Neural progenitor cell (in vitro differentiated cells): ENCODE measurements around the gene C6orf62. TPM values are rescaled to one million over a fixed set of nuclear protein-coding genes. Genes with fewer than 3 reads are reported as not detected.

Experiments
- DNase-seq: peaks from one replicate; pipeline ENCODE4 v3.0.0-alpha.2; 2016; ENCODE audit warnings: low spot score
- H2AFZ ChIP-seq: fragments of 200-600 bp; sonication (generic); replicated peaks from 2 replicates; pipeline ENCODE4 v1.6.1; 2016; ENCODE audit warnings: antibody characterized with exemption
- H3F3A ChIP-seq: fragments of 200-600 bp; sonication (generic); 2 replicates; pipeline ENCODE4 v1.6.1; 2016; ENCODE audit warnings: antibody characterized with exemption, low read depth
- H3K27ac ChIP-seq: fragments of 200-600 bp; sonication (generic); 2 replicates; pipeline ENCODE4 v1.5.1; 2016; ENCODE audit warnings: mild to moderate bottlenecking
- H3K27me3 ChIP-seq: fragments of 200-600 bp; sonication (generic); 2 replicates; pipeline ENCODE4 v1.6.1; 2016; ENCODE audit warnings: mild to moderate bottlenecking, moderate library complexity
- H3K36me3 ChIP-seq: fragments of 200-600 bp; sonication (generic); 2 replicates; pipeline ENCODE4 v1.5.1; 2016
- H3K4me1 ChIP-seq: fragments of 200-600 bp; sonication (generic); 2 replicates; pipeline ENCODE4 v1.6.1; 2016; ENCODE audit warnings: mixed run types
- H3K4me2 ChIP-seq: fragments of 200-600 bp; sonication (generic); 2 replicates; pipeline ENCODE4 v1.6.1; 2016
- H3K4me3 ChIP-seq: fragments of 200-600 bp; sonication (generic); 2 replicates; pipeline ENCODE4 v1.5.1; 2016
- H3K79me2 ChIP-seq: fragments of 200-600 bp; sonication (generic); 2 replicates; pipeline ENCODE4 v1.6.1; 2016; ENCODE audit warnings: low read depth
- H3K9ac ChIP-seq: fragments of 200-600 bp; sonication (generic); 2 replicates; pipeline ENCODE4 v1.6.1; 2016
- H3K9me3 ChIP-seq: fragments of 200-600 bp; sonication (generic); 2 replicates; pipeline ENCODE4 v1.5.1; 2016; ENCODE audit warnings: low read depth
- H4K20me1 ChIP-seq: fragments of 200-600 bp; sonication (generic); 2 replicates; pipeline ENCODE4 v1.6.1; 2016; ENCODE audit warnings: low read depth
- H3K27ac Mint-ChIP-seq: 3 replicates; pipeline ENCODE4 v1.8.0; 2021; ENCODE audit warnings: mixed read lengths
- H3K27me3 Mint-ChIP-seq: 2 replicates; pipeline ENCODE4 v1.8.0; 2022; ENCODE audit warnings: low read depth, mild to moderate bottlenecking, inconsistent platforms, moderate library complexity, mixed read lengths; ENCODE audit not compliant: insufficient read depth
- H3K36me3 Mint-ChIP-seq: 3 replicates; pipeline ENCODE4 v1.8.0; 2021; ENCODE audit warnings: mixed read lengths
- H3K4me1 Mint-ChIP-seq: 3 replicates; pipeline ENCODE4 v1.8.0; 2021; ENCODE audit warnings: mixed read lengths
- H3K4me3 Mint-ChIP-seq: 3 replicates; pipeline ENCODE4 v1.8.0; 2021; ENCODE audit warnings: mild to moderate bottlenecking, moderate library complexity, mixed read lengths
- H3K9me3 Mint-ChIP-seq: 3 replicates; pipeline ENCODE4 v1.8.0; 2020; ENCODE audit warnings: mixed read lengths
- EZH2 ChIP-seq: fragments of 200-600 bp; sonication (generic); IDR thresholded peaks from 2 replicates; pipeline ENCODE4 v1.6.1; 2017; ENCODE audit warnings: antibody characterized with exemption, mild to moderate bottlenecking, moderate library complexity
- EZH2phosphoT487 ChIP-seq: fragments of 200-600 bp; sonication (generic); IDR thresholded peaks from 2 replicates; pipeline ENCODE4 v1.6.1; 2017; ENCODE audit warnings: antibody characterized with exemption
- total RNA-seq: library from RNA; depleted of rRNA; stranded (reverse); fragments of >200 nt; gene quantifications from 2 replicates; pipeline ENCODE4 v1.2.3, GENCODE V29; 2015; ENCODE audit warnings: low replicate concordance
- TF ChIP-seq, protein P1 (sequence below): fragments of 200-600 bp; sonication (generic); IDR thresholded peaks from 2 replicates; pipeline ENCODE4 v1.5.1; 2017; ENCODE audit warnings: antibody characterized with exemption, mild to moderate bottlenecking

C6orf62 gene
- total RNA-seq, 1 donor from 2014 or later: 82.3 TPM

DNA sequence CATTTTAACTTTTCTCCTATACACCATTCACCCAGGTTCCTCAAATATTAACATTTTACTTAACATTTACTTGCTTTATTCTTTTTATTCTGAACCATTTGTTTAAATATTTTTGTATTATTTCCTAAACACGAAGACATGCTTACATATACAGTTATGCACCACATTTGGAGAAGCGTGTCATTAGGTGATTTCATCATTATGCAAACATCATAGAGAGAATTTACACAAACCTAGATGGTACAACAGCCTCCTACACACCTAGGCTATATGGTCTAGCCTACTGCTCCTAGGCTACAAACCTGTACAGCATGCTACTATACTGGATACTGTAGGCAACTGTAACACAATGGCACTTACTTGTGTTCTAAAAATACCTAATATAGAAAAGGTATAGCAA lies 58.8 kb downstream of the C6orf62 start:
- Mint-ChIP-seq H3K4me3 (no peak overlapping the region), H3K36me3 (peaks cover 45% of the 10 kb centered on the region)
- H3K79me2 ChIP-seq: peaks cover 82% of the 10 kb centered on the region

DNA sequence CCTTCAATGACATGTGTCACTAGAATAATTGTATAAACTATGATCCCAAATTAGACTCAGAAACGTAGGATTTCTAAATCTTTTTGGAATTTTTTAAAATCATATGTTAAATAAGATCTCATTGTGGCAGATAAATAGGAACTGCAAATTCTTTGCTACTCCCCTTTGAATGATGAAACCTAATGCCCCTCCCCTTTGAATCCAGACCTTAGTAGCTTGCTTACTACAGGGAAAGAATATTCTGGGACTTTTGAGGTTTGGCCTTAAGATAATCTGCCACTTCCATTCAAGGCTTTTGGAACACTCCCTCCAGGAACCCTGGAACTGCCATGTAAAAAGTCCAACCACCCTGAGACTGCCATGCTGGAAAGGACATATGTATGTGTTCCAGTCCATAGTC lies 59.4 kb downstream of the C6orf62 start:
- no peak overlapping the region for H3K9ac ChIP-seq
- H3K79me2 ChIP-seq: peaks cover 77% of the 10 kb centered on the region
- H3K4me1 Mint-ChIP-seq: peaks cover 9% of the 10 kb centered on the region
- no peak overlapping the region for H3K4me3 Mint-ChIP-seq
- no peaks in the 10 kb centered on the region for H3K9me3 Mint-ChIP-seq
- H3K27me3 Mint-ChIP-seq: no peaks in the 10 kb centered on the region
- H3K27me3 ChIP-seq: no peaks in the 10 kb centered on the region
- H2AFZ ChIP-seq: no peak overlapping the region
- no peak overlapping the region for H3K27ac ChIP-seq
- peaks cover 43% of the 10 kb centered on the region for H4K20me1 ChIP-seq
- no peaks in the 10 kb centered on the region for H3K36me3 ChIP-seq
- H3K27ac Mint-ChIP-seq: no peak overlapping the region
- no peak overlapping the region for H3K4me3 ChIP-seq
- no peak overlapping the region for H3K4me2 ChIP-seq
- peaks cover 13% of the 10 kb centered on the region for H3F3A ChIP-seq
- peaks cover 15% of the 10 kb centered on the region for H3K4me1 ChIP-seq
- no peak for DNase-seq
- peaks cover 42% of the 10 kb centered on the region for H3K36me3 Mint-ChIP-seq
- TF ChIP-seq EZH2 (no peak), EZH2phosphoT487 (no peak)
- TF ChIP-seq, protein P1, sequence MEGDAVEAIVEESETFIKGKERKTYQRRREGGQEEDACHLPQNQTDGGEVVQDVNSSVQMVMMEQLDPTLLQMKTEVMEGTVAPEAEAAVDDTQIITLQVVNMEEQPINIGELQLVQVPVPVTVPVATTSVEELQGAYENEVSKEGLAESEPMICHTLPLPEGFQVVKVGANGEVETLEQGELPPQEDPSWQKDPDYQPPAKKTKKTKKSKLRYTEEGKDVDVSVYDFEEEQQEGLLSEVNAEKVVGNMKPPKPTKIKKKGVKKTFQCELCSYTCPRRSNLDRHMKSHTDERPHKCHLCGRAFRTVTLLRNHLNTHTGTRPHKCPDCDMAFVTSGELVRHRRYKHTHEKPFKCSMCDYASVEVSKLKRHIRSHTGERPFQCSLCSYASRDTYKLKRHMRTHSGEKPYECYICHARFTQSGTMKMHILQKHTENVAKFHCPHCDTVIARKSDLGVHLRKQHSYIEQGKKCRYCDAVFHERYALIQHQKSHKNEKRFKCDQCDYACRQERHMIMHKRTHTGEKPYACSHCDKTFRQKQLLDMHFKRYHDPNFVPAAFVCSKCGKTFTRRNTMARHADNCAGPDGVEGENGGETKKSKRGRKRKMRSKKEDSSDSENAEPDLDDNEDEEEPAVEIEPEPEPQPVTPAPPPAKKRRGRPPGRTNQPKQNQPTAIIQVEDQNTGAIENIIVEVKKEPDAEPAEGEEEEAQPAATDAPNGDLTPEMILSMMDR: no peak
- H3K9me3 ChIP-seq: no peaks in the 10 kb centered on the region

More for the DNA sequence above, 58.8 kb downstream of the C6orf62 start:
- H3F3A ChIP-seq: peaks cover 13% of the 10 kb centered on the region
- Mint-ChIP-seq H3K27me3 (no peaks in the 10 kb centered on the region), H3K4me1 (peaks cover 15% of the 10 kb centered on the region), H3K27ac (no peak overlapping the region), H3K9me3 (no peaks in the 10 kb centered on the region)
- H4K20me1 ChIP-seq: peaks cover 48% of the 10 kb centered on the region
- H3K9me3 ChIP-seq: no peaks in the 10 kb centered on the region
- no peaks in the 10 kb centered on the region for H3K36me3 ChIP-seq
- peaks cover 21% of the 10 kb centered on the region for H3K4me1 ChIP-seq
- H3K4me2 ChIP-seq: no peak overlapping the region
- no peak for DNase-seq
- no peak overlapping the region for H3K9ac ChIP-seq
- TF ChIP-seq, protein P1: no peak
- no peak for TF ChIP-seq EZH2phosphoT487
- TF ChIP-seq EZH2: no peak
- no peaks in the 10 kb centered on the region for H3K27me3 ChIP-seq
- no peak overlapping the region for H3K27ac ChIP-seq
- H2AFZ ChIP-seq: no peak overlapping the region
- no peak overlapping the region for H3K4me3 ChIP-seq

DNA sequence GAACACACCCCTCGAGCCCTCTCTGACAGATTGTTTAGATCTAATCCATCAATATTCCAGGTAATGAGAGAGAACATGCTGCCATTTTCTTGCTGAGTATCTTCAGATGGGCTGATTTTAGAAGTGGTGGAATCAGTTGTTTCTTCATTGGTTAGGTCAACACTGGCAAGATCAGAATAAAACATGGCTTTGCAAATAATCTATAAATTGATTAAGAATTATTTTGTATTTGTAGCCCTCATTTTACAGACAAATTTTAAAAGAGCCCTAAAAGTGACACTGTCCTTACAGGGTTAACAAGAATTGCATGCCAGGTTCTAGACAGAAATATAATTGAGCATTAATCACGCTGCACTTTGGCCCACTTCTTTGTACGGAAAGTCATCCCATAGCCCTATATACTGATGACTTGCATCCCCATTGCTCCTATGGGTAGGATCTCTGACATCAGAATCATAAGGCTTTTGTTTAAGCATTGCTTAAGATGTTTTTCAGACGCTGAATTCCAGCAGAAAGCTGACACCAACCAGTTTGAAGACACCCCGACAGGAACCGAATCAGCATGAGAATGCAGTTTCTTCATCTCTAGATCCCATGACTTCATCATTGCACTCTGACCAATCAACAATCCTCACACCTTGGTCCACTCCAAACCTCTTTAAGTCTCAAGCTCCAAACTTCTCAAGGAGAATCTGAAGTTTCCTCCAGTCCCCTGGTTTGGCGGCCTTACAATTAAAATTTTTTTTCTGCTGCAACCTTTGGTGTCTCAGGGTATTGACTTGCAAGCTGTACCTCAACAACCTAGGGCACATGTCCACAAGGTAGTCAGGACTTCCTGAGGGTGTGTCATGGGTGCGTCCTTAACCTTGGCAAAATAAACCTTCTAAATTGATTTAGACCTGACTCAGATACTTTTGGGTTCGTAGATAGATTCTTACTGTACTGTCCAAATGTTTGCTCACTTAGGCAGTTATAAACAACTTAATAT lies 60.1 kb downstream of the C6orf62 start:
- Histone ChIP-seq H4K20me1 (peaks cover 43% of the 10 kb centered on the region), H2AFZ (no peak overlapping the region), H3K9ac (no peak overlapping the region), H3K4me1 (peaks cover 15% of the 10 kb centered on the region), H3K79me2 (peaks cover 70% of the 10 kb centered on the region), H3K4me2 (no peak overlapping the region), H3K27me3 (no peaks in the 10 kb centered on the region), H3K27ac (no peak overlapping the region), H3K4me3 (no peak overlapping the region), H3F3A (peaks cover 13% of the 10 kb centered on the region), H3K36me3 (no peaks in the 10 kb centered on the region), H3K9me3 (no peaks in the 10 kb centered on the region)
- H3K27me3 Mint-ChIP-seq: no peaks in the 10 kb centered on the region
- H3K36me3 Mint-ChIP-seq: peaks cover 40% of the 10 kb centered on the region
- no peak overlapping the region for H3K4me3 Mint-ChIP-seq
- TF ChIP-seq, protein P1: no peak
- TF ChIP-seq EZH2: no peak
- no peak for TF ChIP-seq EZH2phosphoT487
- H3K4me1 Mint-ChIP-seq: peaks cover 7% of the 10 kb centered on the region
- no peaks in the 10 kb centered on the region for H3K9me3 Mint-ChIP-seq
- no peak overlapping the region for H3K27ac Mint-ChIP-seq
- no peak for DNase-seq
